Activated CD8-positive, alpha-beta memory T cell treated with anti-CD3 and anti-CD28 coated beads for 4 hours (primary cell): Measurements from ENCODE around the gene ELP5.
A peak's percentile ranks its signal among the peaks of the same experiment; 100 is the strongest.
"Not testable (repeated sequence)": the region's sequence is repeated elsewhere in the genome, so short reads cannot be mapped to it uniquely, and the experiment has no call there.

Experiments used
- DNase-seq, 2 donors: peaks; one replicate each; pipeline ENCODE4 v3.0.0-alpha.2; 2020; ENCODE audit warnings: low read depth in 2 of 2

The ELP5 gene

GRCh38 chr17:7236808-7237207, 15.2 kb upstream of the ELP5 start:
- DNase-seq: no peak

GRCh38 chr17:7237266-7237760, 14.7 kb upstream of the ELP5 start:
- no peak for DNase-seq

- peak; percentile 67 to 81 for DNase-seq
Measured at GRCh38 chr17:7237761-7238419, 14.1 kb upstream of the ELP5 start.

- no peak for DNase-seq
Measured at GRCh38 chr17:7238420-7239090, 13.5 kb upstream of the ELP5 start.

GRCh38 chr17:7239091-7240027, 12.7 kb upstream of the ELP5 start, which contains the start of gene PHF23:
Gene PHF23, minus strand, starts transcription at chr17:7239457. Its CDS starts 178 bp downstream, at chr17:7239279.
- peak; percentile 95 to 97 for DNase-seq

GRCh38 chr17:7240375-7240774, 11.6 kb upstream of the ELP5 start:
- no peak for DNase-seq

- DNase-seq: no peak
Measured at GRCh38 chr17:7241090-7241733, 10.8 kb upstream of the ELP5 start.

- DNase-seq: peak; percentile 87 to 91
Measured at GRCh38 chr17:7241783-7242716, 10.0 kb upstream of the ELP5 start, which contains the start of gene GABARAP. Gene GABARAP, minus strand, starts transcription at chr17:7242449. Its CDS starts 119 bp downstream, at chr17:7242330.

- DNase-seq: peak; percentile 85 to 87
Measured at GRCh38 chr17:7242717-7243452, 9.1 kb upstream of the ELP5 start.

GRCh38 chr17:7243453-7243729, 8.6 kb upstream of the ELP5 start:
- DNase-seq: no peak

GRCh38 chr17:7243838-7244237, 8.2 kb upstream of the ELP5 start:
- not testable (repeated sequence) for DNase-seq

- no peak for DNase-seq
Measured at GRCh38 chr17:7246779-7247178, 5.2 kb upstream of the ELP5 start.

- DNase-seq: no peak
Measured at GRCh38 chr17:7248796-7249195, 3.2 kb upstream of the ELP5 start.

GRCh38 chr17:7249214-7249613, 2.8 kb upstream of the ELP5 start:
- no peak for DNase-seq

- DNase-seq: no peak
Measured at GRCh38 chr17:7249830-7250229, 2.2 kb upstream of the ELP5 start.

- DNase-seq: no peak
Measured at GRCh38 chr17:7250695-7251627, 1.1 kb upstream of the ELP5 start.

GRCh38 chr17:7251661-7252175, 297 bp upstream of the ELP5 start, which contains the start of gene CTDNEP1:
Gene CTDNEP1, minus strand, starts transcription at chr17:7251734. Its CDS starts 438 bp downstream, at chr17:7251296.
- DNase-seq: peak; percentile 99

GRCh38 chr17:7253082-7253481, 1.1 kb downstream of the ELP5 start:
- no peak for DNase-seq
